Activated T-helper 17 cell treated with anti-CD3 and anti-CD28 coated beads, Interleukin-2, amount 50 U/mL, for 72 hours (primary cell): ENCODE data around the gene CREBBP. TPM values are rescaled to one million over a fixed set of nuclear protein-coding genes. Genes with fewer than 3 reads are reported as not detected.

Source experiments
- ATAC-seq: fragments of 150-1000 bp; cut with Tn5 transposase; replicated peaks from 2 replicates; pipeline ENCODE4 v1.10.0; 2021; ENCODE audit warnings: mild to moderate bottlenecking, moderate library complexity
- H3K27ac Mint-ChIP-seq: one replicate; pipeline ENCODE4 v1.8.0; 2022; ENCODE audit warnings: mixed read lengths
- H3K27me3 Mint-ChIP-seq: one replicate; pipeline ENCODE4 v1.8.0; 2022; ENCODE audit warnings: mixed read lengths
- H3K36me3 Mint-ChIP-seq: one replicate; pipeline ENCODE4 v1.8.0; 2022; ENCODE audit warnings: low read depth, mild to moderate bottlenecking, mixed read lengths
- H3K4me1 Mint-ChIP-seq: one replicate; pipeline ENCODE4 v1.8.0; 2022; ENCODE audit warnings: mixed read lengths
- H3K4me3 Mint-ChIP-seq: one replicate; pipeline ENCODE4 v1.8.0; 2022; ENCODE audit warnings: mild to moderate bottlenecking, mixed read lengths
- H3K9me3 Mint-ChIP-seq: one replicate; pipeline ENCODE4 v1.8.0; 2022; ENCODE audit warnings: mixed read lengths
- total RNA-seq, 2 donors: library from RNA; stranded (reverse); gene quantifications; one replicate each; pipeline ENCODE4 v1.2.3, GENCODE V29; 2022

CREBBP gene
- total RNA-seq, 2 donors from 2014 or later: 55.7 to 58.2 TPM

DNA sequence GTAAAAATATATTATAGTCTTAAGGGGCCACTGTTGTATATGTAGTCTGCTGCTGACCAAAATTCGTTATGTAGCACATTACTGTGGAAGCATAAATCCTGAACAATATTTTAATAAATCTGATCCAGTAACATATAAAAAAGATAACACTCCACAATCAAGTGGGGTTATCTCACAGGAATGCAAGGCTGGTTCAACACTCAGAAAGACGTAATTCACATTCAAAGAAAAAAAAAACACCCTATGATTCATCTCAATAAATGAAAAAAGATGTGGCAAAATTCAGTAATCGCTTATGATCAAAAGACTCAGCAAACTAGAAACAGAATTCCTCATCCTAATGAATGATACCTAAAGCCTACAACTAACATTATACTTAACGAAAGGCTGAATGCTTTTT is 47.8 kb downstream of the CREBBP start:
- no peak overlapping the region for H3K4me3 Mint-ChIP-seq
- H3K27me3 Mint-ChIP-seq: no peaks in the 10 kb centered on the region
- ATAC-seq: no peak

DNA sequence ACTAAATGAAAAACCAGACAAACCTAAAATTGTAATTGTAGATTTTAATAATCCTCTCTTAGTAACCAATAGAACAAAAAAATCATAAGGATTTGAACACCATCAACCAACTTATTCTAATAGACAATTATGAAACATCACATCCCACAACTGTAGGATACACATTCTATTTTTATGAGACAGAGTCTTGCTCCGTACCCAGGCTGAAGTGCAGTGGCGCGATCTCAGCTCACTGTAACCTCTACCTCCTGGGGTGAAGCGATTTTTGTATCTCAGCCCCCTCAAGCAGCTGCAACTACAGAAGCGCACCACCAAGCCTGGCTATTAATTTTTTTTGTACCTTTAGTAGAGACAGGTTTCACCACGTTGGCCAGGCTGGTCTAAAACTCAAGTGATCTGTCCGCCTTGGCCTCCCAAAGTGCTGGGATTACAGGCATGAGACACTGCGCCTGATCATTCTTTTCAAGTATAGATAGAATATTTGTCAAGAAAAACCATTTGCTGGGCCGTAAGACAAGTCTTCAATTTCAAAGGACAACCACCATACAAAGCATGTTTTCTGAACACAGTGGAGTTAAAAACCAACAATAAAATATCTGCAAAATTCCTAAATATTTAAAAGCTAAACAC is 49.8 kb downstream of the CREBBP start:
- ATAC-seq: no peak
- no peak overlapping the region for H3K4me3 Mint-ChIP-seq
- peaks cover 26% of the 10 kb centered on the region for H3K4me1 Mint-ChIP-seq
- H3K9me3 Mint-ChIP-seq: peaks cover 3% of the 10 kb centered on the region
- H3K27me3 Mint-ChIP-seq: no peaks in the 10 kb centered on the region
- H3K27ac Mint-ChIP-seq: no peak overlapping the region
- peaks cover 51% of the 10 kb centered on the region for H3K36me3 Mint-ChIP-seq

More for the DNA sequence above, 47.8 kb downstream of the CREBBP start:
- Mint-ChIP-seq H3K27ac (no peak overlapping the region), H3K4me1 (peaks cover 16% of the 10 kb centered on the region), H3K36me3 (peaks cover 58% of the 10 kb centered on the region), H3K9me3 (peaks cover 3% of the 10 kb centered on the region)

DNA sequence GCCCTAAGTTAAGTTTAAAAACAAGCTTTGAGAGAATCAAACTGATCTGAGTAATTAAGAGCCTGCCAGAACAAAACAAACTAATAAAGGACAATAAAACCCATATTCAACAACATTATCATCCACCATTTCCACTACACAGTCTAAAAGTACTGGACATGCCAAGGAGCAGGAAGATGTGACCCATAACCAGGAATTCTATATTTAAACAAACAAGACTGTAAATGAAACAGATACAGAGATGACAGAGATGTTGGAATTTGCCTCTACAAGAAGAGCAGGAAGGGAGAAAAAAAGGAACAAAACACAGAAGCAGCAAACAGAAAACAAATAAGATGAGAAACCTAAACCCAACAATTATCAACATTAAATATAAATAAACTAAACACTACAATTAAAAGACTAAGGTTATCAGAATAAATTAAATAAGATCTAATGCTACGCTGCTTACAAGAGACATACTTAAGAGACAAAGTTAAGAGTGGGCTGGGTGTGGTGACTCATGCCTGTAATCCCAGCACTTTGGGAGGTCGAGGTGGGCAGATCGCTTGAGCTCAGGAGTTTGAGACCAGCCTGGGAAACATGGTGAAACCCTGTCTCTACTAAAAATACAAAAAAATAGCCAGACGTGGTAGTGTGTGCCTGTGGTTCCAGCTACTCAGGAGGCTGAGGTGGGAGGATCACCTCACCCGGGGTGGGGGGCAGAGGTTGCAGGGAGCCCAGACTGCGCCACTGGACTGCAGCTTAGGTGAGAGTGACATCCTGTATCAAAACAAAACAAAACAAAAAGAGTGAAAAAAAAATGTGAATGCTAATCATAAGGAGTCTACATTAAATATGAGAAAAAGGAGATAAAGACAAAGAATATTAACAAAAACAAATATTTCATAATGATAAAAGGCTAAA is 50.6 kb downstream of the CREBBP start:
- peaks cover 34% of the 10 kb centered on the region for H3K4me1 Mint-ChIP-seq
- H3K36me3 Mint-ChIP-seq: peaks cover 51% of the 10 kb centered on the region
- no peak overlapping the region for H3K27ac Mint-ChIP-seq
- no peak overlapping the region for H3K4me3 Mint-ChIP-seq
- ATAC-seq: no peak
- H3K27me3 Mint-ChIP-seq: no peaks in the 10 kb centered on the region
- peaks cover 3% of the 10 kb centered on the region for H3K9me3 Mint-ChIP-seq

DNA sequence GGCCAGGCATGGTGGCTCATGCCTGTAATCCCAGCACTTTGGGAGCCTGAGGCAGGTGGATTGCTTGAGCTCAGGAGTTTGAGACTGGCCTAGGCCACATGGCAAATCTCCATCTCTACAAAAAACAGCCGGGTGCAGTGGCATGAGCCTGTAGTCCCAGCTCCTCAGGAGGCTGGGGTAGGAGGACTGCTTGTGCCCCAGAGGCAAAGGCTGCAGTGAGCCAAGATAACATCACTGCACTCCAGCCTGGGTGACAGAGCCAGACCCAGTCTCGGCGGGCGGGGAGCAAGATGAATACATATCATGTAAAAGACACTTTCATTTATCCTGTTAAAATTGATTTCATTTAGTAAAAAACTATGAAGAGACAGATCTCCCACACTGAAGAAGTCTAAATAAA is 54.6 kb downstream of the CREBBP start:
- Mint-ChIP-seq H3K27me3 (no peaks in the 10 kb centered on the region), H3K27ac (peak overlapping the region; percentile 16), H3K4me1 (peaks cover 59% of the 10 kb centered on the region), H3K9me3 (no peaks in the 10 kb centered on the region), H3K4me3 (peak overlapping the region; percentile 64), H3K36me3 (peaks cover 29% of the 10 kb centered on the region)
- ATAC-seq: no peak

GRCh38 chr16:3825103-3825502 is 55.4 kb downstream of the CREBBP start:
- peak overlapping the region; percentile 64 for H3K4me3 Mint-ChIP-seq

DNA sequence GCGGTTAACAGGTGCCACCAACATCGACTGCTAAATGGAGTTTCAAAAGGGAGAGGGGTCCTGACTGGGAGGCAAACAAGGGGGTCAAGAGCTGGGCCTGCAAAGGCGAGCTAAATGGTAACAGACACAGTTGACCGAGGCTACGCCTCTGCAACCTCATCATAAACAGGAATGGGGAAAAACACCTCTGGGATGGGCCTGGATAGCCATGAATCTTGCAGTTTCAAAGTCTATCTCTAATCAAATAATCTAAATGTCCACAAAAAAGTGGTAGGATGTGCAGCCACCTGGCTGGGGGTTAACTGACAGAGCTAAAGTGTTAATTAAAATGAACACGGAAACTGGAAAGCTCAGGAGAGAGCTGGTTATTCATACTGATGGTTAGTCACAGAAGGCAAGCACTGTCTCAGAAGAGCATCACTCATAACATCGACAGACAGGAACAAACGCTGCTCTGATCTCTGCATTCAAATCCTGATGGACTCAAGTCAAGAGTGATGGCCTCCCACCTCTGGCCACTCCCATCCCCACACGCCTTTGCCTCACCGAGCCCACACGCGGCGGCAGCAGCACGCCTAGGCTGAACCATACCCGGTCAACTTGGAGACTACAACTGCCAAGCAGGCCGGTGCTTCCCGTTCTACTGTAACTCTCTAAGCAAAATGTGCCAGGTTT is 56.3 kb downstream of the CREBBP start:
- H3K4me1 Mint-ChIP-seq: peaks cover 65% of the 10 kb centered on the region
- H3K9me3 Mint-ChIP-seq: no peaks in the 10 kb centered on the region
- peaks cover 18% of the 10 kb centered on the region for H3K36me3 Mint-ChIP-seq
- no peaks in the 10 kb centered on the region for H3K27me3 Mint-ChIP-seq
- peak; percentile 66 for ATAC-seq
- peak overlapping the region; percentile 64 for H3K4me3 Mint-ChIP-seq
- peak overlapping the region; percentile 16 for H3K27ac Mint-ChIP-seq

More at GRCh38 chr16:3825103-3825502, 55.4 kb downstream of the CREBBP start:
- Mint-ChIP-seq H3K36me3 (peaks cover 26% of the 10 kb centered on the region), H3K27me3 (no peaks in the 10 kb centered on the region), H3K4me1 (peaks cover 64% of the 10 kb centered on the region), H3K9me3 (no peaks in the 10 kb centered on the region), H3K27ac (peak overlapping the region; percentile 16)
- ATAC-seq: peak; percentile 71

DNA sequence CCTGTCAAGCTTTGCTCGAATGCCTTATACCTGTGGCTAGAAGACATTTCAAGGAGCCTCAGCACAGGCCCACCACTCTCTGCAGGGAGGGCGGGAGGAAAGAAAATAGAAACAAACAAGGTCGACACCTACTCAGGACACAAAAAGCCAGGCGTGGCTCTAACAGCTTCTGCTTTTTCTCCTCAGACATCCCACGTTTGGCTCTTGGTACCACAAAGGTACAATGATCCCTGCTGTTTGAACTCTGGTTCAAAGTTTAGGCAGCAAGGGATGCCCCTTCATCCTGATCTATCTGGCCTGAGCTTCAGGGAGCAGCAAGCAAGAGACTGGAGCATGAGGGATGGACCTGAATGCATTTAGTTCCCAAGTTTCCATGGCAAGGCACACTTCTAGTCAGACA is 57.1 kb downstream of the CREBBP start:
- H3K27ac Mint-ChIP-seq: peak overlapping the region; percentile 77
- no peaks in the 10 kb centered on the region for H3K27me3 Mint-ChIP-seq
- peaks cover 69% of the 10 kb centered on the region for H3K4me1 Mint-ChIP-seq
- peak overlapping the region; percentile 64 for H3K4me3 Mint-ChIP-seq
- peaks cover 13% of the 10 kb centered on the region for H3K36me3 Mint-ChIP-seq
- no peak for ATAC-seq
- no peaks in the 10 kb centered on the region for H3K9me3 Mint-ChIP-seq

DNA sequence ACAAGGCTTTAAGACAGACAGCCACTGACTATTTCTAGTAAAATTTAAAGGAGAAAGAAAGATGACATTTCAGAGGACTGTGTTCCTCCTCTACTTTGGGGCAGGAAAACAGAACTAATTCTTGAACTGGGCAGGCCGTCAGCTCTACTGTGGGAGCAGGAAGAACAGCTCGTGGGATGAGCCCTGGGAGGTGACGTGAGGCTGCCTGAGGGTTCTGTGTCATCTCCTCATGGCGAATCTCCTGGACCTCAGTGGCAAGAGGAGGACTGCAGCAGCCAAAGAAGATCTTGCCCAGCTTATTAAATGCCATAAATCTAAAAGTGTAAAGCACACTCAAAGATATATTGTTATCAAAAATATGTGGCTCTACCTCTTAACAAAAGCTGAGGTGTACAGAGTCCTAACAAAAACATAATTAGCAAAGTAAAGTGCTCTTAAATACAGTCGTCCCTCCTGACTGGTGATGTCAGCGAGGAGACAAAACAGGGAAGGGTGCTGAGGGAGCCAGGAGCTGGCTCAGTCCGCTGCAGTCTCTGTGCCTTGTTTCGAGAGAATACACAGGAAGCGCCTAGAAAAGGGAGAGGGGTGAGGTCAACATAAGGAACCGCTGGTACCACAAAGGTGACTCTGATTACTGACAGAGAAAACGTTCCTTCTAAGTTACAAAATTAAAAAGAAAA is 58.0 kb downstream of the CREBBP start:
- Mint-ChIP-seq H3K27ac (peak overlapping the region; percentile 77), H3K4me3 (peak overlapping the region; percentile 64), H3K9me3 (no peaks in the 10 kb centered on the region), H3K27me3 (no peaks in the 10 kb centered on the region), H3K4me1 (peaks cover 75% of the 10 kb centered on the region), H3K36me3 (peaks cover 9% of the 10 kb centered on the region)
- ATAC-seq: peak; percentile 55

GRCh38 chr16:3821184-3821583 is 59.3 kb downstream of the CREBBP start:
- no peak overlapping the region for H3K27ac Mint-ChIP-seq
- H3K27me3 Mint-ChIP-seq: no peaks in the 10 kb centered on the region
- ATAC-seq: no peak
- peaks cover 9% of the 10 kb centered on the region for H3K36me3 Mint-ChIP-seq
- no peak overlapping the region for H3K4me3 Mint-ChIP-seq
- peaks cover 83% of the 10 kb centered on the region for H3K4me1 Mint-ChIP-seq
- H3K9me3 Mint-ChIP-seq: no peaks in the 10 kb centered on the region

DNA sequence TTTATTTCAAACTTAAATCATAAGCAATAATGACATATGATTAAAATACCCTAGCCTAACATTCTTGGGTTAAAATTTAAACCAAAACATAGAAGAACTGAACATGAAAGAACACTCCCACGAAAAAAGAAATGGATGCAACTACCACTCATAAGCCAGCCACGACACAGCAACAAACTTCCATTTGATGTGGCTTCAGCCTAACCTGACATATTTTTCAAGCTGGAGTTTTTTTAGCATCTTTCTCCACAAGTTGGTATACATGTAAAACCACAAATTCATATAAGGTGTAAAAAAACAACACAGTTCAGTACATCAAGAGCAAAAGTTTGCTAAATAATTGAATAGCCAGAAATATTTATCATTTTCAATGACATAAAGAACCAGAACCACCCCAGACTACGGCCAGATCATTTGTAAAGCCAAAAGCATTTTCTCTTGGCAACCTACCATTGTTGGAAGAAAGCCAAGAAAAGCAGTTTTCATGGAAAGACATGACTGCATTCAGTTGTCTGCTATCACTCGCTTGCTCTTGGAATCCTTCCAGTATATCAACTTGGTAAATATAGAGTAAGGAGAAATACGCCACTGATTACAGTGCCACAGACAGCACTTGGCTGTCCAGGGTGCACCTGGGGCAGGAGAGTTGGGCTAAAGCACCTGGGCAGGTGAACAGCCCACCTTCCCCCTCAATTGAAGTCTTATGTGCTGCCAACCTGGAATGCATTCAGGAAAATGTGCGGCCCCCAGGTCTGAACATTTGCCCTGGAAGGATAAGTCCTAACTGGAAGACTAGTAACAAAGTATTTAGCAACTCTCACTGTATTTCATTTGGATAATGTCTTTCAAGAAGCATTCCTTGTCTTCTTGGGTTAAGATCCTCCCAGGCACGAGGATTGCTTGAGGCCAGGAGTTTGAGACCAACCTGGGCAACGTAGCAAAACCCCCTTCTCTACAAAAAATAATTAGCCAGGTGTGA is 60.5 kb downstream of the CREBBP start:
- Mint-ChIP-seq H3K36me3 (peaks cover 9% of the 10 kb centered on the region), H3K9me3 (no peaks in the 10 kb centered on the region)

GRCh38 chr16:3819175-3819527 is 61.4 kb downstream of the CREBBP start:
- H3K4me3 Mint-ChIP-seq: peak overlapping the region; percentile 25
- no peaks in the 10 kb centered on the region for H3K9me3 Mint-ChIP-seq

More for the DNA sequence above, 60.5 kb downstream of the CREBBP start:
- H3K27me3 Mint-ChIP-seq: no peaks in the 10 kb centered on the region
- no peak overlapping the region for H3K27ac Mint-ChIP-seq
- no peak for ATAC-seq
- peak overlapping the region; percentile 25 for H3K4me3 Mint-ChIP-seq
- peaks cover 75% of the 10 kb centered on the region for H3K4me1 Mint-ChIP-seq

GRCh38 chr16:3816326-3816725 is 64.2 kb downstream of the CREBBP start:
- Mint-ChIP-seq H3K4me3 (no peak overlapping the region), H3K4me1 (peaks cover 52% of the 10 kb centered on the region), H3K27ac (peak overlapping the region; percentile 36), H3K9me3 (no peaks in the 10 kb centered on the region), H3K27me3 (no peaks in the 10 kb centered on the region), H3K36me3 (peaks cover under 1% of the 10 kb centered on the region)
- no peak for ATAC-seq

More at GRCh38 chr16:3819175-3819527, 61.4 kb downstream of the CREBBP start:
- no peak for ATAC-seq
- Mint-ChIP-seq H3K4me1 (peaks cover 67% of the 10 kb centered on the region), H3K27ac (no peak overlapping the region), H3K27me3 (no peaks in the 10 kb centered on the region), H3K36me3 (peaks cover 9% of the 10 kb centered on the region)

DNA sequence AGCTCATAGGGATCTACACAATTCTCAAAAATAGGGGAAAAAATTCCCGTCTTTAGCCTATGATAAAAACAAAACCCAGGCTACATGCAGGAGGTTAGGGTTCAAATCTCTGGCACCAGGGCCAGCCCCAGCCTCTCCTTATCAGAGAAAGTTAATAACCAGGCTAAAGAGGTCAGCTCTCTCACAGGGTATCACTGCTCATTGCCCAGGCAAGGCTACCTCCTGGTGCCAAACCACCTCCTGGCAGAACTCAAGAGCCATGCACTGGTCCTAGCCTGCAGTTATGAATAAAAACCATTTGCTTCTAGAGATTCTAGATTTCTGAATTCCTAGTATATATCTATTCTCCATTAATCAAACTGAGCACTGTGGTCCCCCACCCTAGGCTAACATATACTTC is 65.8 kb downstream of the CREBBP start:
- Mint-ChIP-seq H3K36me3 (peaks cover 16% of the 10 kb centered on the region), H3K27ac (no peak overlapping the region), H3K27me3 (no peaks in the 10 kb centered on the region), H3K4me1 (peaks cover 57% of the 10 kb centered on the region), H3K4me3 (no peak overlapping the region), H3K9me3 (no peaks in the 10 kb centered on the region)
- ATAC-seq: no peak
